ENCODE measurements around the gene BCL2L1.

Gene BCL2L1

GRCh38 chr20:31694842-31695593, 27.6 kb downstream of the BCL2L1 start:
- no peak for DNase-seq (ENCODE audit: low read depth in 2 of 3, low spot score in 1 of 3)

- DNase-seq (ENCODE audit: low read depth in 2 of 3, low spot score in 1 of 3) = no peak
Measured at GRCh38 chr20:31693987-31694661, 28.5 kb downstream of the BCL2L1 start.

GRCh38 chr20:31693402-31693801, 29.3 kb downstream of the BCL2L1 start:
- DNase-seq (ENCODE audit: low read depth in 2 of 3, low spot score in 1 of 3) = no peak

- DNase-seq (ENCODE audit: low read depth in 2 of 3, low spot score in 1 of 3) = no peak
Measured at GRCh38 chr20:31691646-31692275, 30.9 kb downstream of the BCL2L1 start.

- no peak for DNase-seq (ENCODE audit: low read depth in 2 of 3, low spot score in 1 of 3)
Measured at GRCh38 chr20:31690124-31690666, 32.5 kb downstream of the BCL2L1 start.

GRCh38 chr20:31689141-31689540, 33.5 kb downstream of the BCL2L1 start:
- no peak for DNase-seq (ENCODE audit: low read depth in 2 of 3, low spot score in 1 of 3)

GRCh38 chr20:31687777-31688176, 34.9 kb downstream of the BCL2L1 start:
- DNase-seq (ENCODE audit: low read depth in 2 of 3, low spot score in 1 of 3) = no peak

GRCh38 chr20:31685853-31686643, 36.6 kb downstream of the BCL2L1 start:
- no peak for DNase-seq (ENCODE audit: low read depth in 2 of 3, low spot score in 1 of 3)

- no peak for DNase-seq (ENCODE audit: low read depth in 2 of 3, low spot score in 1 of 3)
Measured at GRCh38 chr20:31684153-31685015, 38.3 kb downstream of the BCL2L1 start.

- no peak for DNase-seq (ENCODE audit: low read depth in 2 of 3, low spot score in 1 of 3)
Measured at GRCh38 chr20:31682927-31683326, 39.7 kb downstream of the BCL2L1 start.

- no peak for DNase-seq (ENCODE audit: low read depth in 2 of 3, low spot score in 1 of 3)
Measured at GRCh38 chr20:31682352-31682751, 40.3 kb downstream of the BCL2L1 start.

GRCh38 chr20:31681769-31682168, 40.9 kb downstream of the BCL2L1 start:
- DNase-seq (ENCODE audit: low read depth in 2 of 3, low spot score in 1 of 3) = no peak

- no peak for DNase-seq (ENCODE audit: low read depth in 2 of 3, low spot score in 1 of 3)
Measured at GRCh38 chr20:31681128-31681727, 41.4 kb downstream of the BCL2L1 start.

- no peak for DNase-seq (ENCODE audit: low read depth in 2 of 3, low spot score in 1 of 3)
Measured at GRCh38 chr20:31680286-31681127, 42.2 kb downstream of the BCL2L1 start.

GRCh38 chr20:31679357-31680285, 43.0 kb downstream of the BCL2L1 start:
- no peak for DNase-seq (ENCODE audit: low read depth in 2 of 3, low spot score in 1 of 3)

- DNase-seq (ENCODE audit: low read depth in 2 of 3, low spot score in 1 of 3) = no peak
Measured at GRCh38 chr20:31678389-31679356, 44.0 kb downstream of the BCL2L1 start.

Measured in stimulated activated CD4-positive, alpha-beta T cell treated with anti-CD3 and anti-CD28 coated beads, Interleukin-12 subunit alpha, Interleukin-12 subunit beta, amount 100 ng/mL, for 48 hours (primary cell).